ENCODE data around the gene ZMYM4.

The ZMYM4 gene

DNA sequence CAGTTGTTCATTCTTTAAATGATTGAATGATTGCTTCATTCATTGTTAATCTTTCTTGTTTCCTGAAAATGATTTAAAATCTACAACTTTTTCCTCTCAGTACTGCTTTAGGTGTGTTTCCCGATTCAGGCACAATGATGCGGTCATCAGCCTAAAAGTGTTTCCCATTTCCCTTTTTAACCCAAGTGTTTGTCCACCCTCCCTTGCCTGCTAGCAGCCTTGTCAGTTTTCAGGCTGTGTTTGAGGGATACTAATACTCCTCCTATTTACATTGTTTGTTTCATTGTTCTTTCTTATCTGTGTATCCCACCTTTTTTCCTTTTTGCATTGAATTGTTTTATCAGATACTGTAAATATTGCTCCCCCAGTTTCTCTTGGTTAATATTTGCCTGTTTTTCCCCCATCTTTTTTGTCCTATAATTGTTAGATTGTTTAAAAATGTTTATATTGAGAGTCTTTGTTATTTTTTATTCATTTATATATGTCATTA, 157.6 kb downstream of the ZMYM4 start:
- DNase-seq = no peak

- no peak for DNase-seq
Observed at GRCh38 chr1:35428360-35428759, 159.9 kb downstream of the ZMYM4 start.

- no peak for DNase-seq
Observed at GRCh38 chr1:35430762-35431161, 162.3 kb downstream of the ZMYM4 start.

DNA sequence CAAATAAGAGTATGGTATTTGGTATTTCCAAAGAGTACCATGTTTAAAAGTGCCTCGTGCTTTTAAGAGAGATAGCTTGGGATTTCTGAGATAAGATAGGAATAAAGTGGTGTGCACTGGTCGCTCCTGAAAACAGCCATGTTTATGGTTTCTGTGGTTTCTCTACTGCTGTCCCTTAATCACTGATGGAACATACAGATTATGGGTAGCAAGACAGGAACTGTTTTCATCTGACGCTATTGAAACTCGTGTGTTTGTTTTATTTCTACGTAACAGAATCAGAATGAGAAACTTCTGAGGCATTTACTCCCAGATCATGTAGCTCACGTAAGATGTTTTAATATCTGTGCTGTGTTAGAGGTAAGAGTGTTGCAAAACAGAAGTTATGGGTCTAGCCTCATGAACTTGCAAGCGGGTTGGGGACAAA, 162.7 kb downstream of the ZMYM4 start:
- no peak for DNase-seq

GRCh38 chr1:35432231-35432630, 163.7 kb downstream of the ZMYM4 start:
- DNase-seq = no peak

DNA sequence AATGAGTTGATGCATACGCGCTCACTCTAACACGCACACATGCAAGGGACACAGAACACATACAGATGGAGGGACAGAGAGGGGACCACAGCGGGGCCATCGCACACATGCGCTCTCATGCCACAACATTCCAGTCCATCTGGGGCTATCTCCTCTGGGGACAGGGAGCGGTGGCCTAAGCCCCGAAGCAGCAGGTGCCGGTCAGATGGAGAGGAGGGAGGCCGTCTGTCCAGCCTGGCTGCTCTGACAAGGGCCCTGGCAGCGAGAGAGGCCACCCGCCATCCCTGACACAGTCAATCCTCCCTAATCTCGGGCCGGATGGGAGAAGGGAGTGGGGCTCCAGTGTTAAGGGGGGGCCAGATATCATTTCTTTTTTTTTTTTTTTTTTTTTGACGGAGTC, 165.2 kb downstream of the ZMYM4 start:
- DNase-seq = no peak

DNA sequence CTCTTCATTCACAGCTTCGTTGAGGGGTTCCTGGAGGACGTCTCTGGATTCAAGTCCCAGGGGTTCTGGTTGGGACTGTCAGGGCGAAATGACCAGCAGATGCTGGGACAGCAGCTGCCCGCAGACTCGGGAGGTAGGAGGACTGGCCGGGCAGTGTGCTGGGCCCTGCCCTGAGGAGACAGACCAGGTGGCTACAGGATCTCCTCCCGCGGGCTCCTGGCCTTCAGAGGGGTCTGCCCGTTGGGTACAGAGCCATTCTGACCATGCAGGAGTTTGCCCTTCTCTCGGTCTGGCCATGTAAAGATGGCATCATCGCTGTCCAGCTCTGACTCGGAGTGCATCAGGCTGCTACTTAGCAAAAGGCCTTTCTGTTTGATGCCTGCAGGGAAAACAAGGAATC, 166.2 kb downstream of the ZMYM4 start:
- no peak for DNase-seq

GRCh38 chr1:35436078-35436477, 167.6 kb downstream of the ZMYM4 start:
- DNase-seq = no peak

DNA sequence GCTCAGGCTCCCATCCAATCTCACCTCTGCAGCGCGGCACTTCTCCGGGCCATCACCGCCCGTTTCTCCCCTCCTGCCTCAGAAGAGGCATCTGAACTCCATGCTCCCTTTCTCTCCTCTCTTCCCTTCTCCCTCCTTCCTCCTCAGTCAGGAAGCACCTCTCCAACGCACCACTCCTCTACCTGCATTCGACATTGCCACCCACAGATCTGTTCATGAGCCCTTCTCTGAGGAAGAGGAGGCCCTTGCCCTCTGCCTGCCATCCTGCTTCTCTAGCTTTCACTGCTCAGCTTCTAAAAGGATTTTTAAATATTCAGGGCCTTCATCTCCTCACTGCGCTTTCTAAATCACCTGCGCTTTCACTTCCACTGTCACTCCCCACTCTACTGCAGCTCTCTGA, 168.7 kb downstream of the ZMYM4 start:
- DNase-seq = no peak

DNA sequence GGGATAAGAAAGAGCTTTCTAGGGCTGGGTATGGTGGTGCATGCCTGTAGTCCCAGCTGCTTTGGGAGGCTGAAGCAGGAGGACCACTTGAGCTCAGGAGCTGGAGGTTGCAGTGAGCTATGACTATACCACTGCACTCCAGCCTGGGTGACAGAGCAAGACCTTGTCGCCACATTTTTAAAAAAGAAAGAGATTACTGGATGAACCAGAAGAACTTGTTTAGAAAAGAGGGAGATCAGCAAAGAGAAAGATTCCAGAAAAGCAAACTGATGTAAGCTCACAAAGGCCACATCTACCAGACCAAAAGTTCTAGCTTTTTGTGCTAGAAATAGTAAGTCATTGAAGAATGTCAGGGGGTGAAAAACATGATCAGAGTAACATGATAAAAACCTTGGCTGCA, 171.1 kb downstream of the ZMYM4 start:
- DNase-seq = no peak

DNA sequence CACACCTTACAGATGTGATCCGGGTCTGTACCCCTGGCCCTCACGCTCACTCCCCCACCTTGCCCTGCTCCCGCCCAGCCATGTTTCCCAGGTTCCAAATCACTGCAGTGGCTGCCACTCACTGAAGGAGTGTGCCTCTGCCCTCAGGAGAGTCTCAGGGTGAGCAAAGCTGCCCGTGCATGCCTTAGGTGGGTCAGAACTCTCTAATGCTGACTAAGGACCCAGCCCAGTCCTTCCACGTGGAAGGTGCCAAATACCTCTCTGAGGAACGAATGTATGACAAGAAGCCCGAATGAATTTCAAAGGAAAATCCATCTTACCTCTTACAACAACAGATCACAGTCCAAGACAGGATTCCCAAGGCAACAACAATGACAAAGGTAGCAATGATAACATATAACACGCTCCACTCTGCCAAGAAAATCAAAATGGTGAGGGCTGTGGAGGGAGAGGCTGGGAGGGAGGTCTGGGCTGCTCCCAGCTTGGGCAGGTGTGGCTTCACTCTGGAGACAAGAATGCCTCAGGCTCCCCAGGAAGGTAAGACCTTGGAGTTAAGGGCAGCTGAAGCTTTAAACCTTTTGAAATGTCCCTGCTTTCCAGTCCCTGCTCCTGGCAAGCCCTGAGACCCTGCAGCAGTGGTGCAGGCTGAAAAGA, 173.5 kb downstream of the ZMYM4 start:
- DNase-seq = no peak

- DNase-seq = no peak
Observed at GRCh38 chr1:35442734-35443133, 174.2 kb downstream of the ZMYM4 start.

- DNase-seq = no peak
Observed at GRCh38 chr1:35443768-35444518, 175.4 kb downstream of the ZMYM4 start.

DNA sequence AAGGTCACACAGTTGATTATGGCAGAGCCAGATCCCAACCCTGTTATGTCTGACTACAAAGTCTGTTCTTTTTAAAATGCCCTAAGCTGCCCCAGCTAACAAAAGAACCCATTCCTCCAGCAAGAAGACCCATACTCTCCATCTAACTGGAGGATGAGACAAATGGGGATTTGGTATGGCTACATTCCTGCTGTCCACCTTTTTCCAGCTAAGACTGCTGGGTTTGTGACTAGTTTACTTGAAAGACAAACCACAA, 175.9 kb downstream of the ZMYM4 start:
- no peak for DNase-seq

DNA sequence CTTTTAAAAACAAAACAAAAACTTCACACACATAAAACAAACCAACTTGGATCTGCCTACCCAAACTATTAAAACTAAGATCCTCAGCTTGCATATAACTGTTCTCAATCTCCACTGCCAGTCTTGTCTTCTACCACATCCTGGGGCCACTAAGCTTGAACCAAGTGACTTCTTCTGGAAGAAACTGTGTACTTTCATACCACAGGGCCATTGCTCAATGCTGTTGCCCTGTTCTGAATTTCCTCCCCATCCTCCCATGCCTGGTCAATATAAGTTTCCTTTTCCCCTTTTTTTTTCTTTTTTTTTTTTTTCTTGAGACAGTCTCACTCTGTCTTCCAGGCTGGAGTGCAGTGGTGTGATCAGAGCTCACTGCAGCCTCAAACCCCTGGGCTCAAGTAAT, 178.8 kb downstream of the ZMYM4 start:
- no peak for DNase-seq

DNA sequence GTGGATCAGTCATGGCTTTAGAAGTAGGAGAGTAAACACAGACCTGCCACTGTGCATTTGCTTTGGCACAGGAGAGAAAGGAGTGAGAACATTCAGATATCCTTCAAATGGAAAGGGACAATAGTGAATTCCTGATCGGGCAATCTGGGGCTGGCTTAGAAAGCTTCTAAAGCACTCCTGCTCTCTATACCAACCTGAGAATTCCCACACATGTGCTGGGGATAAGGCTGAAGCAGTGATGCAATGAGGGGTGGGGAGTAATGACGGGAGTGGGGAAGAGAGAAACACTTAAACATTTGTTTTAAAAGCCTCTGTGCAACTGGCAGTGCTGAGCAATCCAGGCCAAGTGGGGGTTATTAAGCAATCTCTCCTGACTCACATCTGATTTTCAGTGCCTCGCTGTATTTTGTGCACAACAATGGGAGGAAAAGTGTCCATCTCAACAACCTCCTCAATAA, 179.9 kb downstream of the ZMYM4 start:
- no peak for DNase-seq

GRCh38 chr1:35449334-35450008, 181.0 kb downstream of the ZMYM4 start:
- no peak for DNase-seq

DNA sequence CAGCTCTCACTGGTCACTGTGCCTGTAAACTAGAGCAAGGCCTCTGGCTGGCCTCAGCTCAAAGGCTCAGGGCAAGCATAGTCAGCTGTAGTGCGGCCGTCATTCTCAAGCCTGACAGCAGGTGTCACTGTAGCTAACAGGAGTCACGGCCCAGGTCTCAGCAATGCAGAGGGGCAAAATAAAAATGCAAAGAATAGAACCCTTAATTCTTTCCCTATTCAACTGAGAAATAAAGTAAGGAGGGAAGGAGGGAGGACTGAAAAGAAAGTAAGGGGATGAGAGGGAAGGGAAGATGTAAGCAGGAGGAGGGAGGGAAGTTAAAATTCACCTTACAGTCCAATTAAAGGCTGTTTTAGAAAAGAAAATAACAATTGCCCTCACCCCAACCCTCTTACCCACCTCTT, 182.6 kb downstream of the ZMYM4 start:
- peak; percentile 89 for DNase-seq

DNA sequence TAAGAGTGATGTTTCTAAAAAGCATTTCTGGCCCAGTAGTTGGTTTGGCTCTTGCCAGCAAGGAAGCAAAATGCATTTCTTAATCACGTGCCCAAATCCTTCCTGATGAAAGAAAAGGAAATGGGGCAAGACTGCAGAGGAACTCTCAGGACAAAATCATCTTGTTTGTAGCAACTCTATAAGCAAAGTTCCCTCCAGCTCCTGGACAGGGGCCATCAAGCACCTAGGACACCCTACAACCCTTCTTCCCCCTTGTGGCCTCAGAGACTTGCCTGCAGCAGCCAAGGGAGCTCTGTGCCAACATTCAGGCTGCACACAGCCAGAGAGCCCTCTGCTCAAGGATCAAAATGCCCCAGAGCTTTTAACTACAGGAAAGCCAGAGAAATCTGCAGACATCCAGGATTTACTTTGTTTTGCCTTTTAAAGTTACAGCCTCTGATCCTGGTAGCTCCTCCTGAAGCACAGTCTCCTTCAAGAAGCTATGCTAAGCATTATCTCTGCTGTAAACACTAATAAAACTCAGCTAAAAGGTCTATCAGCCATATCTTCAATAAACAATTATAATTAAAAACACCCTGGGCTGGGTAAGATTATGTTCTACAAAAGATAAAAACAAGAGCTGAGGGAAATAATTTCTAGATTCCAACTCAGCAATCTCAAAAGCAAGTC, 183.7 kb downstream of the ZMYM4 start:
- no peak for DNase-seq

GRCh38 chr1:35453031-35453430, 184.5 kb downstream of the ZMYM4 start:
- no peak for DNase-seq

- DNase-seq = no peak
Observed at GRCh38 chr1:35454176-35454575, 185.7 kb downstream of the ZMYM4 start.

DNA sequence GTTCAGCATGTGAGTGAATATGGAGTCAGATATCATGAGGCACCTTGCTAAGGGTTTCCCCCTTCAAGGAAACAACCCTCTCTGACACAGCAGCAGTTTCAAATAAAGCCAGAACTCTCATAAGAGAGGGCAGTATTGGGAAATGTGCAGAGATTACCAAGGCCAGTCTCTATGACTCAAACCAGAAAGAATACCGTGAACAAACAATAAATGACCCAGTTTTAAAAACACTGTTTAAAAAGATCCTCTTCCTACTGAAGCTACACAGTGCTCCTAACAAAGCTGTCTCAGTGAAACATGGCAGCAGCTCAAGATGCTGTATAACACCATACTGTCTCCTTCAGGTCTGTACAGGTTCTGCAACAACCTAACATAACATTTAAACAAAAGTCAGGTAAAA, 186.1 kb downstream of the ZMYM4 start:
- DNase-seq = no peak

- no peak for DNase-seq
Observed at GRCh38 chr1:35460796-35461195, 192.3 kb downstream of the ZMYM4 start.

Measured in eye (tissue), 1 donor.